HCT116 (cell line): ENCODE results near the gene OR10G7. TPM values are rescaled to one million over a fixed set of nuclear protein-coding genes. Genes with fewer than 3 reads are reported as not detected.
"Not testable (repeated sequence)": the region's sequence is repeated elsewhere in the genome, so short reads cannot be mapped to it uniquely, and the experiment has no call there.

ENCODE experiments used
- ATAC-seq: fragments of 200-7000 bp; cut with Tn5 transposase; 2 replicates; pipeline ENCODE4 v1.9.1; 2020; ENCODE audit warnings: mild to moderate bottlenecking, moderate library complexity
- BruUV-seq: library from RNA; stranded (reverse); fragments of 400-500 nt; replicated peaks from 2 replicates; lab custom pipeline; 2021; lab: Mats Ljungman, UMichigan
- CTCF ChIA-PET: fragments of 300-600 bp; sonication (Branson Sonifier 250); formaldehyde crosslinking; loops from one replicate; lab custom pipeline; 2021; ENCODE audit warnings: antibody characterized with exemption; lab: Charles Lee
- POLR2A ChIA-PET: fragments of 300-600, 350-600 bp; sonication (Branson Sonifier 250); formaldehyde crosslinking; loops from one replicate; lab custom pipeline; 2021; ENCODE audit warnings: antibody characterized with exemption; lab: Charles Lee
- RAD21 ChIA-PET, 2 experiments: fragments of 300-600 bp; sonication (Branson Sonifier 250); formaldehyde crosslinking; loops; one replicate each; lab custom pipeline; 2023; ENCODE audit warnings: low total read pairs in 2 of 2; ENCODE audit not compliant: uncharacterized antibody in 2 of 2, unreplicated experiment in 2 of 2, low non-redundant PET in 1 of 2; lab: Charles Lee
- DNase-seq: peaks from one replicate; pipeline ENCODE4 v3.0.0-alpha.2; 2010; ENCODE audit warnings: low read depth, low spot score
- H2AFZ ChIP-seq: fragments of 200-600 bp; shearing (Covaris generic), sonication (generic); 2 replicates; pipeline ENCODE4 v1.6.1; 2017; ENCODE audit warnings: low read depth, mixed run types, mixed read lengths, antibody characterized with exemption, low read length; ENCODE audit not compliant: poor library complexity, severe bottlenecking
- H3K27ac ChIP-seq: 2 replicates; pipeline ENCODE4 v1.5.1; 2012; ENCODE audit warnings: low read depth, low read length
- H3K27me3 ChIP-seq: fragments of 200-600 bp; sonication (generic); 2 replicates; pipeline ENCODE4 v1.6.1; 2016; ENCODE audit warnings: mixed run types, low read length, mixed read lengths; ENCODE audit not compliant: insufficient read depth
- H3K36me3 ChIP-seq, 2 experiments: fragments of 200-500 bp in 1 of 2; fragments of 200-600 bp in 1 of 2; sonication (Bioruptor generic) in 1 of 2; sonication (generic) in 1 of 2; 2 replicates each; pipeline versions ENCODE4 v1.5.1 to v1.6.1; 2014 to 2016; ENCODE audit warnings: low read length in 2 of 2, inconsistent platforms in 1 of 2, mixed read lengths in 1 of 2, mixed run types in 1 of 2; ENCODE audit not compliant: insufficient read depth in 2 of 2, control insufficient read depth in 1 of 2
- H3K4me1 ChIP-seq, 2 experiments: fragments of 200-600 bp in 1 of 2; sonication (generic) in 1 of 2; 2 replicates each; pipeline versions ENCODE4 v1.5.1 to v1.6.1; 2012 to 2017; ENCODE audit warnings: low read length in 2 of 2, inconsistent platforms in 1 of 2, mild to moderate bottlenecking in 1 of 2, mixed read lengths in 1 of 2, mixed run types in 1 of 2, moderate library complexity in 1 of 2; ENCODE audit not compliant: insufficient read depth in 2 of 2, control insufficient read depth in 1 of 2
- H3K4me2 ChIP-seq: fragments of 200-600 bp; sonication (generic); 2 replicates; pipeline ENCODE4 v1.6.1; 2017; ENCODE audit warnings: mixed run types, low read length, mixed read lengths
- H3K4me3 ChIP-seq, 2 experiments: fragments of 200-600 bp in 1 of 2; sonication (generic) in 1 of 2; replicated peaks in 1 of 2; 2 replicates each; pipeline ENCODE4 v1.5.1; 2011 to 2016; ENCODE audit warnings: low read length in 2 of 2, control low read depth in 1 of 2, low read depth in 1 of 2, mild to moderate bottlenecking in 1 of 2, mixed read lengths in 1 of 2, mixed run types in 1 of 2
- H3K79me2 ChIP-seq: fragments of 200-600 bp; sonication (generic); 2 replicates; pipeline ENCODE4 v1.6.1; 2017; ENCODE audit warnings: mild to moderate bottlenecking, mixed run types, low read length, moderate library complexity, mixed read lengths; ENCODE audit not compliant: insufficient read depth
- H3K9ac ChIP-seq: fragments of 200-600 bp; sonication (generic); 2 replicates; pipeline ENCODE4 v1.6.1; 2016; ENCODE audit warnings: low read length, mixed read lengths
- H3K9me2 ChIP-seq: fragments of 200-600 bp; sonication (generic), shearing (Covaris generic); 2 replicates; pipeline ENCODE4 v1.6.1; 2017; ENCODE audit warnings: mixed run types, mild to moderate bottlenecking, moderate library complexity; ENCODE audit not compliant: insufficient read depth
- H3K9me3 ChIP-seq, 2 experiments: fragments of 200-500 bp in 1 of 2; fragments of 200-600 bp in 1 of 2; sonication (Bioruptor generic) in 1 of 2; sonication (generic) in 1 of 2; 2 replicates each; pipeline ENCODE4 v1.6.1; 2014 to 2017; ENCODE audit warnings: low read length in 2 of 2, mixed read lengths in 2 of 2, inconsistent platforms in 1 of 2, low read depth in 1 of 2, mild to moderate bottlenecking in 1 of 2, mixed run types in 1 of 2, moderate library complexity in 1 of 2; ENCODE audit not compliant: control insufficient read depth in 1 of 2, insufficient read depth in 1 of 2
- H4K20me1 ChIP-seq: fragments of 200-600 bp; sonication (generic), shearing (Covaris generic); 2 replicates; pipeline ENCODE4 v1.6.1; 2017; ENCODE audit warnings: mixed run types, mild to moderate bottlenecking, moderate library complexity; ENCODE audit not compliant: insufficient read depth
- CEBPB ChIP-seq: IDR thresholded peaks from 2 replicates; pipeline ENCODE4 v1.6.1; 2012; ENCODE audit warnings: low read depth
- EZH2 ChIP-seq: fragments of 200-600 bp; sonication (generic); IDR thresholded peaks from 2 replicates; pipeline ENCODE4 v1.6.1; 2017; ENCODE audit warnings: antibody characterized with exemption, mixed run types
- EZH2phosphoT487 ChIP-seq: fragments of 200-600 bp; IDR thresholded peaks from 2 replicates; pipeline ENCODE4 v1.6.1; 2018; ENCODE audit warnings: antibody characterized with exemption, borderline replicate concordance
- POLR2AphosphoS5 ChIP-seq: IDR thresholded peaks from 2 replicates; pipeline ENCODE4 v1.6.1; 2011; ENCODE audit warnings: mild to moderate bottlenecking, low read depth, low read length, moderate library complexity
- RAD21 ChIP-seq: IDR thresholded peaks from 2 replicates; pipeline ENCODE4 v1.6.1; 2012; ENCODE audit warnings: low read depth, mild to moderate bottlenecking
- SIN3A ChIP-seq: IDR thresholded peaks from 2 replicates; pipeline ENCODE4 v1.6.1; 2012; ENCODE audit warnings: low read depth
- intact Hi-C: fragments of 100-400 bp; cut with micrococcal nuclease; formaldehyde crosslinking; loops from 2 replicates; pipeline ENCODE4 v1.10.0; 2022
- total RNA-seq: library from RNA; stranded (reverse); gene quantifications from one replicate; pipeline ENCODE4 v1.2.1, GENCODE V29; 2021; ENCODE audit not compliant: unreplicated experiment
- TF ChIP-seq, protein P1 (sequence below): IDR thresholded peaks from 2 replicates; pipeline ENCODE4 v1.6.1; 2012
- TF ChIP-seq, protein P2 (sequence below), 3 experiments: fragments of 200-600 bp in 1 of 3; sonication (generic) in 1 of 3; IDR thresholded peaks in 2 of 3; conservative IDR thresholded peaks in 1 of 3; 2 replicates each; pipeline ENCODE4 v1.5.1; 2012 to 2017; ENCODE audit warnings: low read depth in 2 of 3, low read length in 2 of 3, antibody characterized with exemption in 1 of 3, borderline replicate concordance in 1 of 3, control low read depth in 1 of 3, mild to moderate bottlenecking in 1 of 3, mixed read lengths in 1 of 3, mixed run types in 1 of 3, moderate library complexity in 1 of 3; ENCODE audit not compliant: insufficient read depth in 1 of 3

OR10G7 gene
- total RNA-seq, 1 experiment from 2014 or later = not detected

DNA sequence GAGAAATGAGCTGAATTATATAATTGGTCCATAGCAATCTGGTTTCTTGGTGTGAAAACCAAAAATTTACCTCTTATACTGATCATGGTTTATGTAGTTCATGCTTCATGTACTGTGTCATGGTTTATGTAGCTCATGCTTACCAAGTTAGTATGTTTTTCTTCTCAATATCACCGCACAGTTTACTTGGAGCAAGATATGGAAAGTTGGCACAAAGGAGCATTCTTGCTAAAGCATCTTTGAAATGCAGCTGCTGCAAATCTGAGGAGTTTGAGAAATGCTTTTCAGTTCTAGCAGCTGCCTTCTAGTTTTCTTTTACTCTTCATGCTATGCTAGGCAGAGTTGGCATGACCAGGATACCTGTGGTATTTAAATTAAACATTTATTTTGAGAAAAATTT is 4.5 kb downstream of the OR10G7 start:
- Histone ChIP-seq H3K9me2 (no peaks in the 10 kb centered on the region), H3K9ac (no peak overlapping the region), H3K79me2 (no peaks in the 10 kb centered on the region), H3K4me3 (no peak overlapping the region), H4K20me1 (no peaks in the 10 kb centered on the region), H3K4me2 (no peak overlapping the region), H2AFZ (no peak overlapping the region), H3K36me3 (no peaks in the 10 kb centered on the region), H3K4me1 (no peaks in the 10 kb centered on the region), H3K27ac (no peak overlapping the region), H3K27me3 (no peaks in the 10 kb centered on the region; the same call in 1 of the 2 replicates), H3K9me3 (no peaks in the 10 kb centered on the region)
- intact Hi-C loops = no loop called here
- ATAC-seq (no peak), DNase-seq (no peak)
- CTCF ChIA-PET = no interaction called here
- no TSS peak for BruUV-seq
- POLR2A ChIA-PET = no interaction called here
- RAD21 ChIA-PET = no interaction called here
- TF ChIP-seq EZH2phosphoT487 (no peak), RAD21 (no peak), POLR2AphosphoS5 (no peak), EZH2 (no peak)

DNA sequence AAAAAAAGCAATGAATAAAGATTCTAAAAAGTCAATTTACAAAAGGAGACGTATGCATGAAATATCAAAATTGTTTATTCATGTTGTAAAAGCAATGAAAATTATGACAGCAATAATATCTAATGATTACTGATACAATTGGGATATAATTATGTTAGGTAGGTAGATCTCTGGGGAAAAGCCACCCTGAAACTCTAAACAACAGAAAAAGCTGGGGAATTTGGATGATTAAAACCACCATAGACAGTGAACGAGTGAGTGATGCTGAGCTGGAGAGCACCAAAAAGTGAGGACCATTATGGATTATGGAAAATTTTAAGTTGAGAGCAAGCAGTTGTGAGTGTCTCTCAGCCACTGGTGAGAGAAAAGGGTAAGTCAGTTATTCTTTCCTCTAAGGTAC is 14.6 kb downstream of the OR10G7 start, which contains the start of gene OR10G8:
OR10G8 (plus strand) TSS at position 301 of the 400 bp plus-strand sequence. CDS start 2,825 bp downstream, outside the sequence.
- BruUV-seq = no TSS peak
- no peak within 1 kb of the TSS for H2AFZ ChIP-seq
- no peaks in the 10 kb centered on the region for H3K36me3 ChIP-seq
- H3K4me2 ChIP-seq = no peak within 1 kb of the TSS
- ATAC-seq (no peak), DNase-seq (no peak)
- H4K20me1 ChIP-seq = no peaks in the 10 kb centered on the region
- RAD21 ChIA-PET = no interaction called here
- H3K27me3 ChIP-seq = peaks cover 10% of the 10 kb centered on the region; the same call in 1 of the 2 replicates
- H3K27ac ChIP-seq = no peak within 1 kb of the TSS
- no peak within 1 kb of the TSS for H3K9ac ChIP-seq
- POLR2A ChIA-PET = no interaction called here
- no peaks in the 10 kb centered on the region for H3K9me3 ChIP-seq
- CTCF ChIA-PET = no interaction called here
- no peaks in the 10 kb centered on the region for H3K9me2 ChIP-seq
- H3K79me2 ChIP-seq = no peaks in the 10 kb centered on the region
- TF ChIP-seq, protein P1, sequence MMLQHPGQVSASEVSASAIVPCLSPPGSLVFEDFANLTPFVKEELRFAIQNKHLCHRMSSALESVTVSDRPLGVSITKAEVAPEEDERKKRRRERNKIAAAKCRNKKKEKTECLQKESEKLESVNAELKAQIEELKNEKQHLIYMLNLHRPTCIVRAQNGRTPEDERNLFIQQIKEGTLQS = no peak
- no peak for TF ChIP-seq SIN3A
- no peak for TF ChIP-seq RAD21
- TF ChIP-seq CEBPB = no peak
- TF ChIP-seq, protein P2, sequence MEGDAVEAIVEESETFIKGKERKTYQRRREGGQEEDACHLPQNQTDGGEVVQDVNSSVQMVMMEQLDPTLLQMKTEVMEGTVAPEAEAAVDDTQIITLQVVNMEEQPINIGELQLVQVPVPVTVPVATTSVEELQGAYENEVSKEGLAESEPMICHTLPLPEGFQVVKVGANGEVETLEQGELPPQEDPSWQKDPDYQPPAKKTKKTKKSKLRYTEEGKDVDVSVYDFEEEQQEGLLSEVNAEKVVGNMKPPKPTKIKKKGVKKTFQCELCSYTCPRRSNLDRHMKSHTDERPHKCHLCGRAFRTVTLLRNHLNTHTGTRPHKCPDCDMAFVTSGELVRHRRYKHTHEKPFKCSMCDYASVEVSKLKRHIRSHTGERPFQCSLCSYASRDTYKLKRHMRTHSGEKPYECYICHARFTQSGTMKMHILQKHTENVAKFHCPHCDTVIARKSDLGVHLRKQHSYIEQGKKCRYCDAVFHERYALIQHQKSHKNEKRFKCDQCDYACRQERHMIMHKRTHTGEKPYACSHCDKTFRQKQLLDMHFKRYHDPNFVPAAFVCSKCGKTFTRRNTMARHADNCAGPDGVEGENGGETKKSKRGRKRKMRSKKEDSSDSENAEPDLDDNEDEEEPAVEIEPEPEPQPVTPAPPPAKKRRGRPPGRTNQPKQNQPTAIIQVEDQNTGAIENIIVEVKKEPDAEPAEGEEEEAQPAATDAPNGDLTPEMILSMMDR (IDR thresholded peaks at IDR 0.05 in 2 of 3, conservative IDR thresholded peaks at IDR 0.05 in 1 of 3; ENCODE audit: borderline replicate concordance in 1 of 3, insufficient read depth in 1 of 3, low read depth in 2 of 3, low read length in 2 of 3) = no peak
- H3K4me1 ChIP-seq = no peaks in the 10 kb centered on the region
- intact Hi-C loops = no loop called here
- no peak within 1 kb of the TSS for H3K4me3 ChIP-seq

DNA sequence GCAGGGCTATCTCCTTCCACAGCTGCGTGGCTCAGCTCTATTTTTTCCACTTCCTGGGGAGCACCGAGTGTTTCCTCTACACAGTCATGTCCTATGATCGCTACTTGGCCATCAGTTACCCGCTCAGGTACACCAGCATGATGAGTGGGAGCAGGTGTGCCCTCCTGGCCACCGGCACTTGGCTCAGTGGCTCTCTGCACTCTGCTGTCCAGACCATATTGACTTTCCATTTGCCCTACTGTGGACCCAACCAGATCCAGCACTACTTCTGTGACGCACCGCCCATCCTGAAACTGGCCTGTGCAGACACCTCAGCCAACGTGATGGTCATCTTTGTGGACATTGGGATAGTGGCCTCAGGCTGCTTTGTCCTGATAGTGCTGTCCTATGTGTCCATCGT is 25.3 kb downstream of the OR10G7 start:
- DNase-seq, H3K9me3 ChIP-seq: not testable (repeated sequence)

More for the DNA sequence above, 25.3 kb downstream of the OR10G7 start:
- H3K36me3 ChIP-seq, H3K4me1 ChIP-seq, H3K9ac ChIP-seq, RAD21 ChIA-PET, H3K4me2 ChIP-seq, H3K4me3 ChIP-seq, H2AFZ ChIP-seq, intact Hi-C loops, H3K79me2 ChIP-seq, ATAC-seq, CTCF ChIA-PET, H4K20me1 ChIP-seq, BruUV-seq, H3K9me2 ChIP-seq, H3K27ac ChIP-seq, POLR2A ChIA-PET: not testable (repeated sequence)
- peaks cover 19% of the 10 kb centered on the region for H3K27me3 ChIP-seq
